ENCODE measurements around the gene WASF1.
A peak's percentile ranks its signal among the peaks of the same experiment; 100 is the strongest.

The WASF1 gene

DNA sequence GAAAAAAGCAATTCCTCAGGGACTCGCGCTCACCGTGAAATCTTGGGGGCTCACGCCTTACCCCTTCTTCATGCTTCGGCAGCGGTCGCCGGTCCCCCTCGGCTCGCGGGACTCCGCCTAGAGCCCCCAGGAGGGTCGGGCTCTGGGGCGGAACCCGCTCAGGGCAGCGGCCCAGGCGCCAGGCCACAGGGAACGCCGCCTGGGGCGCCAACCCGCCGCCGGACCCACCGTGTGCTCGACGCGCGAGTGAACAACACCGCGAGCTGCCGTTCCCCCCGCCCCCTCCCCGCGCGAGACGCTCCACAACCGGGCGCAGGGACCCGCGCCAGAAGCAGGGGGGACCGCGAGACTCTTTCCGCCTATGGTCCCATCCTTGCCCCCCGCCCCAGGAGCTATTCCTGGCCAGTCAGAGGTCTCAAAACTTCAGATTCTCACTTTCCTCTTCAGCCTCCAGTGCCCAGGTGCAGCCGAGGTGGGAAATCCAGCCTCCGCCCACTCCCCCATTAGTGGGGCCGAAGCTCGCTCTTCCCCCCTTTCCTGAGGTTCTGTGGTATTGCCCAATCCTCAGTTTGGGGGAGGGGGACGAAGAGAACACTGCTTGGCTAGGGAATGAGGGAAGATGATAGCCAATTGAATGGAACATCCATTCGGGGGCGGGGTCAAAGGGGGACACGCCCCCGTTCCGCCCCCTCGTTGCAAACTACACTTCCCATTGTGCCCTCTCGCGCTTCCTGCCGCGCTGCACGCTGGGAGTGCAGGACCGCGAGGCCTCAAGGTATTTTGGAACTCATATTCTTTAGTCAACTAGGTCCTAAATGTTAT, at the start of gene WASF1:
TSS of gene WASF1 (minus strand) at position 265 of the 822 bp plus-strand sequence. CDS start 52,069 bp downstream, outside the sequence.
- DNase-seq: peak; percentile 98

GRCh38 chr6:110226261-110226660, 46.8 kb upstream of the WASF1 start:
- DNase-seq: no peak

- no peak for DNase-seq
These were observed 42.3 kb upstream of the WASF1 start for GRCh38 chr6:110221738-110222137.

DNA sequence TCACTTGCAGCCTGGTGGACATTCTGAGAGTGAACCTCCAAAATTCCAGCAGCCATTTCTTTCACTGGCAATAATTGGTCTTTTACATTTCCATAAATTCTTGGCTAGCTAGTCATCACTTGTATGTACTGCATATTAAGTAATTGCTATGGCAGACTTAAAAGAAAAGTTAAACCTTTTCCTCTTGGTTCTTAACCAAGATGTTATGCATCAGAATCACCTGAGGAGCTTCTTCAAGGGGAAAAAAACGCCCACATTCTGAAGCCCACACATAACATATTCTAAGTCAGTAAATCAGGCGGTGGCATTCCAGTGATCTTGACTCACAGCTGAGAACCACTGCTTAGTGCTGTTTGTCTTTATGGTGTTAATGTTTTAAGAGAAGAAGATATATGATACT, 37.8 kb upstream of the WASF1 start:
- no peak for DNase-seq

GRCh38 chr6:110216140-110216539, 36.7 kb upstream of the WASF1 start:
- DNase-seq: no peak

DNA sequence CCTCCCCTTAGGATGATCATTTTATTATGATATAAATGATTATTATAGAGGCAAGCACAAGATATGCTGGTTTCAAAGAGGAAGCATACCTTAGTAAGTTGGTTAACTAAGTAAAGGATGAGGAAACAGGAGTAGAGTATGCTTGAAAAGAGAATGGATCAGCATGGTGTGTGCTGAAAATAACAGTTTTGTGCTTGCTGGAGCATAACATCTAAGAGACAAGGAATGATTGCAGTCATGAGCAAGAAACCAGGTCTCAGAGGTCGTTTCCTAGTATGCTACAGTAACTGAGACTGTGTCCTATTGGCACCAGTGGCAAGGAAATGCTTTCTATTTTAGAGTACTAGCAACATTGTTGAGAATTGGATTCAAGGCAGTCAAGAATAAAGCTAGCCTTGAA, 34.9 kb upstream of the WASF1 start:
- DNase-seq: no peak

- DNase-seq: no peak
These were observed 32.3 kb upstream of the WASF1 start for GRCh38 chr6:110211753-110212152.

- DNase-seq: no peak
These were observed 28.2 kb upstream of the WASF1 start for GRCh38 chr6:110207652-110208051.

- DNase-seq: no peak
These were observed 21.8 kb upstream of the WASF1 start for GRCh38 chr6:110201151-110201884.

DNA sequence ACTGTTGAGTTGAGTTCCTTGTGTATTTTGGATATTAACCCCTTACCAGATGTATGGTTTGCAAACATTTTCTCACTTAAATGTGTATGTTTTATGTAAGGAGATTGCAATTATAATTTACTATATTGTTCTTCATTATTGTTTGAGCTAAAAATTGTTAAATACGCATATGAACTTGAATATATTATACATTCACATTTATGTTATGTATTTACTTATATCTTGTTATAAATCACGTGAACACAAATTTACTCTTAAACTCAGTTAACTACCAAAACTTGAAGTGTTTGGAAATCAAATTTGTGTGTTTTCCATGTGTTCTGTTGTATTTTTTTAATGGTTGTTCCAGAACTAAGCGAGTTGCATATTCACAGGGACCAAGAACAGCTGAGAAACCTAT, 19.1 kb upstream of the WASF1 start:
- no peak for DNase-seq

DNA sequence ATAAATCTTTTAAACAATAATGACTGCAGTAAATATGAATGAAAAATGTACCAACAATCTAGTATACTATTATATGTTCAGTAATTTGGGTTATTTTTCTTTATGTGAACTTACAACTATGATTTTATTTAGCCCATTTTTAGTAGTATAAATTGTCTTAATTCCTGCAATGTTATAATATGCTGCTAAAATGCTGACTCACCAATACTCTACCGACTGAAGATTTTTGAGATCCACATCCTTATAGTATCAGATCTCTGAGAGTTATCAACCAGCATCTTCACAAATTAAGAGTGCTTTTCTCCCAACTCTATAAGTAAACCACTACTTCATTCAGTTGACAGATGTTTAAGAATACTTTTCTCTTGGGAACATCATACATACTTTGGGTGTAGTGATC, 17.4 kb upstream of the WASF1 start:
- DNase-seq: no peak

DNA sequence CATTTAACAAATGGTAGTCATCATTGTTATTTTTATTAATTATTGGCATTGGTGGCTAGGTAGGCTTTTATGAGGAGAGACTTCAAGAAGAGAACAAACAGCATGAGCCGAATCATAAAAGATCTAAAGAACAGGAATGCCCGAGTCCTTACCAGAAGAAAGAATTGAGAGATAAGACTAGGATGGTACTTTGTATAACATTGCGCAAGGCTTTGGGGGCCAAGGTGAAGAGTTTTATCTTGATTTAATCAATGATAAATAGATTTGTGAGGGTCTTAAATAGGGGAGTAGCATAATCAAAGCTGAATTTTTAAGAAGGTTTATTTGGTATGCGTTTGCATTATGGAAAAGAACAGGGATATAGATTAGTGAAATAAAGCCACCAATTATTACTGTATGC, 16.2 kb upstream of the WASF1 start:
- no peak for DNase-seq

- no peak for DNase-seq
These were observed 12.0 kb upstream of the WASF1 start for GRCh38 chr6:110191477-110191876.

GRCh38 chr6:110190726-110191125, 11.3 kb upstream of the WASF1 start:
- DNase-seq: no peak

- DNase-seq: no peak
These were observed 9.3 kb upstream of the WASF1 start for GRCh38 chr6:110188791-110189190.

DNA sequence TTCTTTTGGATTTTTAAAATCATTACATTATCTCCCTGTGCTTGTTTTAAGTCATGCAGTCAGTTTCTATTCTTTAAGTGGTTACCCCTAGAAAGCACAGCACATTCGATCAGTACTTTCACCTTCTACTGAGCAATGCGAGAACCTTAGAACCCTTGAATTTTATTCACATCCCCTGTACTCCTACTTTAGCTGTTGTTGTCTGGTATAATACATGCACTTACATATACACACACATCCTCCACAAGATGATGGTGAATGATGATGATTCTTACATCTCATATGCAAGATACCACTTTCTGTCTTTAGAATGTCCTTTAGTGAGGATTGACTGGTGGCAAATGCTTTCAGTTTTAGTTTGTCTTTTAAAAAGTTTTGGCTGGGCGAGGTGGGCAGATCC, 6.4 kb upstream of the WASF1 start:
- DNase-seq: no peak

DNA sequence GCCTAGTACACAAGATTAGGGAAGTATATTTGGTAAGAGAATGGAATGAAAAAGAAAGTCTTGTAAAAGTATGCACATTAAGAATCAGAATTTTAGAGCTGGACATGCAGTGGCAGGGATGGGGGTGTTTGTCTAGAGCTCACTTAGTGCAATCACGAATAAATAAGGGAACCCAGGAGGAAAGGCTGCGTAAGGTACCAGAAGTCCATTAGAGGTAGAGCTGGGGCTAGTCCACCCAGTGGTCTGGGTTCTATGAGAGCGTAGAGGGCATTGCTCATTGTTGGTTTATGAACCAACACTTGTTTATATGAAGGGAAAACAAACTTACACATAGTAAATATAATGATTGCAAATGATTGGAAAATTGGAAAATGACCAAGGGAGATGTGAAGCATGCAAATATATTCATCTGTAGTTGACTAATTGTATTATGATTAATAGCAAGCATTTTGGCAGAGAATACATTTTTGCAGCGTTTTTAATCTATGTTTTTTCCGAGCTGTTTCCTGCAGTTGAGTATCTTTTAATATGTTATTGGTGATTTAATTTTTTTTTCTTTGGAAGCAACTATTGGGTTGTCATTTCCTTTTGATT, 3.9 kb upstream of the WASF1 start:
- DNase-seq: no peak

DNA sequence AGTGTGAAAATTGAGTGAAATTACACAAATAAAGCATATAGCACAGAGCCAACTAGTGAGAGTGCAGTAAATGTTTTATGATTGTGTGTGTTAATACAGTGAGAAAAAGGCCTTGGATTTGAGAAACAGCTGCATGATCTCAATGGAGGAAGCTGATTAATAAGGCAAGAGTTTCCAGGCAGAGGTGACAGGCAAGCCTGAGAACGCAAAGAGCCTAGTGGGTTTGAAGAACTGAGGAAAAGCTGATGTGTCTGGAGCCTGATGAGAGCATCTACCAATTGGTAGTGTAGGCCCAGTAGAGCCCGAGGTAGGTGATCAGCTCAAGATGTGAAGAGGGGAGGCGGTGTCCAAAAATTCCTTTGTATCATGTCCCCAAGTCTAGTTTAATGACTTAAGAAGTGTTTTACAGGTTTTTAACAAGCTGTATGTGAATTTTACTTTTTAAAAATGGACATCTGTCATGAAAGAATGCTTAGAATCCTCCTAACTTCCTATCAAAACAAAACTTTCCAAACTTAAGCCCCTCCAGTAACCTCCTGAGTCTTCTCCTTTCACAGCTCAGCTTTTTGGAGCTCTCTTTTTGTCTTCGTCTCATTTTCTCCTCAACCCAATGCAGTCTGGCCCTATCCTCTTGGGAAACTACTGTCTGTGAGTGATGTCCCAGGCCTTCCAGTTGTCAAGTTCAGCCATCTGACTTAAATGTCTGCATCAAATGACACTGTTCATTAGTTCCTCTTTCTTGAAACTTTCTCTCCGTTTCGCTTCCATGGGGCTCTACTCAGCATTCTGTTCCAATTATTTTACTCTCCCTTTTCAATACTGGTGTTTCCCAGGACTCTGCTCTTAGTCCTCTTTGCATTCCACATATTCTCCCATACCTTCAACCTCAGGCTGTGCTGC, 1.9 kb upstream of the WASF1 start:
- no peak for DNase-seq

DNA sequence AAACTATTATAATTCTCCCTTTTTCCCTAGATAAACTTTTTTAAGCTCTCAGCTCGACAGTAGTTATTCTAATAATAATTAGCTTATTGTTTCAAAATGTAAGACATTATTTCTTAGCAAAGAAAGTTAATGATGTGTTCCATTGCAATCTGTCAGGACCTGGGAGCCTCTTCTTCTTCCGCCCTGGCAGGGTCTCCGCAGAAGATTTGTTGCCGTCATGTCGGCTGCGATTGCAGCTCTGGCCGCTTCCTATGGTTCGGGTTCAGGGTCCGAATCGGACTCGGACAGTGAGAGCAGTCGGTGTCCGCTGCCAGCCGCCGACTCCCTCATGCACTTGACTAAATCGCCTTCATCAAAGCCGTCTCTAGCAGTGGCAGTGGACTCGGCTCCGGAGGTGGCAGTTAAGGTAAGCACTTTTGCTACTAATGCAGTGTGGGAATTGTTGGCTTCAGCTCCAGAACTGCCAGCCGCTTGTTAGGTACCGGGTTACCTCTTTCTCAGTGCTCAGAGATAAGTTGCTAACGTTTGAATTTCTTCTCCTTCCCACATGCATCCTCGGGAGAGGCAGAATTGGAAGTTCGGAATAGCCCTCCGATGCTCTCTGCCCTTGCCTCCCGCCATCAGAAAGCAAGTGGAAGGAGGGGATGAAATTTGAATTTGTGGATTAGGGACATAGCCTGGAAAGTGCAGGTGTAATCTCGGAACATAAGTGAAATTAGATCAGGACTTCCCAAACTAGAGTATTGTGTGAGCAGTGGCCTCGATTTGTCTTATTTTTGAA, 948 bp upstream of the WASF1 start, which contains the start of gene CDC40:
TSS of gene CDC40 (plus strand) at position 200 of the 781 bp plus-strand sequence. CDS start at position 218, 18 bp downstream.
- DNase-seq: peak; percentile 58

DNA sequence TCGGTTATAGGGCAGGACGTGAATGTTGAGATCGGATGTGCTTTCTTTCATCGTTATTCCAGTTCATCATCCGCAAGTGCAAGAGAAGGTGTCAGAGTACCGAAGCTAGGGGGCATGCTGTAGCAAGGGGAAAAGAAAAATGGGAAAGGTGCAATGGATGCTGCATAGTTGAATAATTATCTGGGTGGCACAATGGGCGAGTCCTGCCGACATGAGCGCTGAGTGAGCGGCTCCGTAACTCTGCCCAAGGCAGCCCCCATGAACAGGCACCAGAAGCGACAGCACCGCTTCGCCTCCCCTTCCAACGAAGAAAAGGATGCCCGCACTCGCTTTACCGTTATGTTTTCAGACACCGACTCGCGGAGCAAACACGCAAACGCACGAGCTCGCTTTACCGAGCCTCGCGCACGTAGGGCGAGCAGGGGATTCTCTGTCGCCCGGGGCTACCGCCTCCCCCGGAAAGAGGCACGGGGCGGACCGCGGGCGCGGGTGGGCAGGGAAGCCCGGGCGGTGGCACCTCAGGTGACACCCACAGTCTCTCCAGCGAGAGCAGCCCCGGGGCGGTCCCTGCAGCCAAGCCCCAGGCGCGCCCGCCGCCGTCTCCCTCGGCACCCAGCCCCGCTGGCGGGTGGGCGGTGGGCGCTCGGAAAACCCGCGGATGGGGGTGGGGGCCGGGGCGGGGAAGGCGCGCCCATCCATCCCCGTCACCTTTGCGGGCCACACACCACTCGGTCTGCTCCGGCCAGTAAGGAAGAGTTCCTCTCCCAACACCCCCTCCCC, 654 bp downstream of the WASF1 start:
- peak; percentile 53 for DNase-seq

Measured in left hindlimb (tissue), 1 donor.